Nephron (organoid): ENCODE measurements around the gene PCDHA4.
A peak's percentile ranks its signal among the peaks of the same experiment; 100 is the strongest.

Experiments used
- H3K27ac Mint-ChIP-seq, 3 experiments: 2 replicates each; pipeline ENCODE4 v1.8.0; 2020; ENCODE audit warnings: mixed read lengths in 3 of 3, mild to moderate bottlenecking in 2 of 3, moderate library complexity in 1 of 3
- H3K27me3 Mint-ChIP-seq: 2 replicates; pipeline ENCODE4 v1.8.0; 2021; ENCODE audit warnings: low read depth, mild to moderate bottlenecking, moderate library complexity, mixed read lengths
- H3K36me3 Mint-ChIP-seq: 2 replicates; pipeline ENCODE4 v1.8.0; 2020; ENCODE audit warnings: low read depth, mixed read lengths
- H3K4me1 Mint-ChIP-seq: 2 replicates; pipeline ENCODE4 v1.8.0; 2020; ENCODE audit warnings: mixed read lengths
- H3K4me3 Mint-ChIP-seq, 3 experiments: 2 replicates each; pipeline ENCODE4 v1.8.0; 2020; ENCODE audit warnings: mild to moderate bottlenecking in 3 of 3, mixed read lengths in 3 of 3, moderate library complexity in 2 of 3
- H3K9me3 Mint-ChIP-seq: 2 replicates; pipeline ENCODE4 v1.8.0; 2020; ENCODE audit warnings: mixed read lengths
- CTCF ChIP-seq, 3 experiments: fragments of 200-600 bp; sonication (generic); IDR thresholded peaks; one replicate each; pipeline ENCODE4 v1.5.0; 2021; ENCODE audit warnings: antibody characterized with exemption in 3 of 3; ENCODE audit not compliant: unreplicated experiment in 3 of 3

The PCDHA4 gene

GRCh38 chr5:140855772-140856674, 49.2 kb downstream of the PCDHA4 start, which contains the start of gene PCDHA10:
PCDHA10 (plus strand) TSS chr5:140855897; CDS start chr5:140856049, 152 bp downstream.
- peak in 2 of 3 experiments; percentile 15 to 35 for TF ChIP-seq CTCF (IDR thresholded peaks at IDR 0.05; ENCODE audit: unreplicated experiment in 3 of 3)
- H3K4me3 Mint-ChIP-seq: peak within 1 kb of the TSS; percentile 80 to 86 (median 82)
- H3K4me1 Mint-ChIP-seq: no peaks in the 10 kb centered on the region
- no peaks in the 10 kb centered on the region for H3K27me3 Mint-ChIP-seq
- H3K9me3 Mint-ChIP-seq: peaks cover 61% of the 10 kb centered on the region
- H3K36me3 Mint-ChIP-seq: peaks cover 85% of the 10 kb centered on the region
- peak within 1 kb of the TSS; percentile 58 to 94 (median 63) for H3K27ac Mint-ChIP-seq

- no peak overlapping the region for H3K4me3 Mint-ChIP-seq
- H3K27ac Mint-ChIP-seq: no peak overlapping the region
- no peak for TF ChIP-seq CTCF (IDR thresholded peaks at IDR 0.05; ENCODE audit: unreplicated experiment in 3 of 3)
- no peaks in the 10 kb centered on the region for H3K4me1 Mint-ChIP-seq
- peaks cover 89% of the 10 kb centered on the region for H3K36me3 Mint-ChIP-seq
- no peaks in the 10 kb centered on the region for H3K27me3 Mint-ChIP-seq
- H3K9me3 Mint-ChIP-seq: peaks cover 70% of the 10 kb centered on the region
These were observed 50.5 kb downstream of the PCDHA4 start for GRCh38 chr5:140857177-140857986.

DNA sequence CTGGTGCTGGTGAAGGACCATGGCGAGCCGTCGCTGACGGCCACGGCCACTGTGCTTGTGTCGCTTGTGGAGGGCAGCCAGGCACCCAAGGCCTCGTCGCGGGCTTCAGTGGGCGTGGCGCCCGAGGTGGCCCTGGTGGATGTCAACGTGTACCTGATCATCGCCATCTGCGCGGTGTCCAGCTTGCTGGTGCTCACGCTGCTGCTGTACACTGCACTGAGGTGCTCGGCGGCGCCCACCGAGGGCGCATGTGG, 51.0 kb downstream of the PCDHA4 start:
- Mint-ChIP-seq H3K4me3 (no peak overlapping the region), H3K9me3 (peaks cover 72% of the 10 kb centered on the region), H3K27me3 (no peaks in the 10 kb centered on the region), H3K36me3 (peaks cover 89% of the 10 kb centered on the region), H3K4me1 (no peaks in the 10 kb centered on the region), H3K27ac (no peak overlapping the region)
- no peak for TF ChIP-seq CTCF (IDR thresholded peaks at IDR 0.05; ENCODE audit: unreplicated experiment in 3 of 3)

GRCh38 chr5:140862441-140863295, 55.8 kb downstream of the PCDHA4 start:
- Mint-ChIP-seq H3K9me3 (peaks cover 57% of the 10 kb centered on the region), H3K36me3 (peaks cover 83% of the 10 kb centered on the region), H3K27me3 (no peaks in the 10 kb centered on the region), H3K27ac (no peak overlapping the region), H3K4me3 (no peak overlapping the region), H3K4me1 (no peaks in the 10 kb centered on the region)
- no peak for TF ChIP-seq CTCF (IDR thresholded peaks at IDR 0.05; ENCODE audit: unreplicated experiment in 3 of 3)
